Thoracic aorta (tissue), 2 donors: ENCODE results near the gene NMNAT2. TPM values are rescaled to one million over a fixed set of nuclear protein-coding genes. Genes with fewer than 3 reads are reported as not detected.

Source experiments
- ATAC-seq: fragments of 150-250 bp; one replicate; pipeline ENCODE4 v1.8.0; 2017; ENCODE audit warnings: low read depth; ENCODE audit not compliant: insufficient number of reproducible peaks, low FRiP score
- DNase-seq: peaks from one replicate; pipeline ENCODE4 v3.0.0-alpha.2; 2020; ENCODE audit warnings: low spot score
- H3K27ac ChIP-seq, 2 donors: fragments of 200-600 bp; sonication (generic); 1 replicate in 1 of 2; 2 replicates in 1 of 2; pipeline ENCODE4 v1.5.1; 2016; ENCODE audit warnings: mild to moderate bottlenecking in 2 of 2, moderate library complexity in 2 of 2
- H3K27me3 ChIP-seq: fragments of 200-600 bp; sonication (generic); replicated peaks from 2 replicates; pipeline ENCODE4 v1.6.0; 2016; ENCODE audit warnings: mild to moderate bottlenecking; ENCODE audit not compliant: insufficient read depth
- H3K36me3 ChIP-seq: fragments of 200-600 bp; sonication (generic); one replicate; pipeline ENCODE4 v1.5.1; 2016
- H3K4me1 ChIP-seq, 2 donors: fragments of 200-600 bp; sonication (generic); 1 replicate in 1 of 2; 2 replicates in 1 of 2; pipeline versions ENCODE4 v1.5.1 to v1.6.0; 2016; ENCODE audit warnings: low read depth in 2 of 2, mild to moderate bottlenecking in 1 of 2; ENCODE audit not compliant: control insufficient read depth in 1 of 2
- H3K4me3 ChIP-seq: fragments of 200-600 bp; sonication (generic); 2 replicates; pipeline ENCODE4 v1.5.1; 2016; ENCODE audit warnings: mild to moderate bottlenecking
- H3K9me3 ChIP-seq: fragments of 200-600 bp; sonication (generic); 2 replicates; pipeline ENCODE4 v1.5.1; 2016
- CTCF ChIP-seq: fragments of 200-600 bp; sonication (generic); IDR thresholded peaks from one replicate; pipeline ENCODE4 v1.5.1; 2019; ENCODE audit warnings: antibody characterized with exemption
- total RNA-seq, 2 donors: library from RNA; depleted of rRNA; stranded (reverse); fragments of >200 nt; gene quantifications; one replicate each; pipeline versions ENCODE4 v1.1.0 to v1.2.3, GENCODE V29; 2016

The NMNAT2 gene
- total RNA-seq, 2 donors from 2014 or later = 0.68 to 1.1 TPM

- Histone ChIP-seq H3K36me3 (no peaks in the 10 kb centered on the region), H3K4me3 (no peak overlapping the region), H3K9me3 (no peaks in the 10 kb centered on the region), H3K27me3 (no peaks in the 10 kb centered on the region), H3K27ac (peak overlapping the region; percentile 71 to 97), H3K4me1 (peaks cover 25 to 74% of the 10 kb centered on the region in 2 donors)
- DNase-seq (no peak), ATAC-seq (no peak)
- no peak for TF ChIP-seq CTCF
Measured at GRCh38 chr1:183302452-183303322, 115.5 kb downstream of the NMNAT2 start.

- Histone ChIP-seq H3K27ac (peak overlapping the region; percentile 71 to 97), H3K27me3 (no peaks in the 10 kb centered on the region), H3K36me3 (no peaks in the 10 kb centered on the region), H3K9me3 (no peaks in the 10 kb centered on the region), H3K4me3 (no peak overlapping the region), H3K4me1 (peaks cover 12 to 60% of the 10 kb centered on the region in 2 donors)
- TF ChIP-seq CTCF = no peak
- DNase-seq (no peak), ATAC-seq (peak; percentile 71)
Measured at GRCh38 chr1:183301239-183301638, 116.9 kb downstream of the NMNAT2 start.

GRCh38 chr1:183300828-183301227 lies 117.4 kb downstream of the NMNAT2 start:
- Histone ChIP-seq H3K4me1 (peaks cover 8 to 56% of the 10 kb centered on the region in 2 donors), H3K27ac (peak overlapping the region; percentile 71 to 97), H3K36me3 (no peaks in the 10 kb centered on the region), H3K27me3 (no peaks in the 10 kb centered on the region), H3K4me3 (no peak overlapping the region), H3K9me3 (no peaks in the 10 kb centered on the region)
- no peak for ATAC-seq
- DNase-seq = no peak
- TF ChIP-seq CTCF = no peak

GRCh38 chr1:183300395-183300794 lies 117.8 kb downstream of the NMNAT2 start:
- H3K36me3 ChIP-seq = no peaks in the 10 kb centered on the region
- no peak overlapping the region for H3K4me3 ChIP-seq
- no peak for DNase-seq
- H3K4me1 ChIP-seq = peaks cover 7 to 51% of the 10 kb centered on the region in 2 donors
- no peak for ATAC-seq
- H3K27me3 ChIP-seq = no peaks in the 10 kb centered on the region
- peak overlapping the region; percentile 71 to 97 for H3K27ac ChIP-seq
- TF ChIP-seq CTCF = no peak
- H3K9me3 ChIP-seq = no peaks in the 10 kb centered on the region

GRCh38 chr1:183296782-183297181 lies 121.4 kb downstream of the NMNAT2 start:
- H3K27me3 ChIP-seq = no peaks in the 10 kb centered on the region
- ATAC-seq = no peak
- H3K9me3 ChIP-seq = no peaks in the 10 kb centered on the region
- H3K4me3 ChIP-seq = no peak overlapping the region
- no peak overlapping the region for H3K27ac ChIP-seq
- DNase-seq = no peak
- no peak for TF ChIP-seq CTCF
- H3K4me1 ChIP-seq = peaks cover 13 to 25% of the 10 kb centered on the region in 2 donors
- H3K36me3 ChIP-seq = no peaks in the 10 kb centered on the region
